A204.1 (cell line): Measurements from ENCODE around the gene NHEJ1.

Source experiments
- FAIRE-seq: peaks from 2 replicates; lab custom pipeline; 2012; peaks lifted over from hg19 to GRCh38; lab: Jason Lieb, UNC

The NHEJ1 gene

DNA sequence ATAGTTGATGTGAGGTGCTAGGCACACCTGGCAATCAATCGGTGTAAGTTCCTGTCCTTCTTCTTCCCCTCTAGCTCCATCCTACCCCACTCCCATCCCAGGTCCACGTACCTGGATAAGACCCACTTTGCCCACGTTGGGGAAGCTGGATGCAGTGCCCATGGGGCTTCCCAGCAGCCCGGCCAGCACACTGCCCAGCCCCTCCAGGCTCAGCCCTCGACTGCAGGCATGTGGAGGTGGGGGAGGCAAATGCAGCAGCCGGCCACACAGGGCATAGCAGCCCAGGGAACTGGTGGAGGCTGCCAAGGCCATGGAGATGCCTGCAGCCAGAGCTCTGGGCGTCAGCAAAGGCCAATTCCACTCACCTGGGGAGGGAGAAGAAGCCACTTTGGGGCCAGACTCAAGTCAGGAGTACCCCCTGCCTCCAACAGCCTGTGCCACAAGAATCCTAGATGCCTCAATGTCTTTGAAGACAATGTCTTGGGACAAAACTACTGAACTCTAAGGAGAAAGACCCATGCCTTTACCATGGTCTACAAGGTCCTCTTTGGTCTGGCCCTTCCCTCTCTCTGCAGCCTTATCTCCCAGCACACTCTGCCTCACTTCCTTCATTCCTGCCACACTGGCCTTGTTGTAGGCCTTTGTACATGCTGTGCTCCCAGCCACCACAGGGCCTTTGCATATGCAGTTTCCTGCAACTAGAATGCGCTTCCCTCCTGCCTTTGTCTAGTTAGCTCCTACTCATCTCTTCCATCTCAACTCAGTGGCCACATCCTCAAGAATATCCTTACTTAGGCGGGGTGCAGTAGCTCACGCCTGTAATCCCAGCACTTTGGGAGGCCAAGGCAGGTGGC, 4.7 kb upstream of the NHEJ1 start:
- no peak for FAIRE-seq

DNA sequence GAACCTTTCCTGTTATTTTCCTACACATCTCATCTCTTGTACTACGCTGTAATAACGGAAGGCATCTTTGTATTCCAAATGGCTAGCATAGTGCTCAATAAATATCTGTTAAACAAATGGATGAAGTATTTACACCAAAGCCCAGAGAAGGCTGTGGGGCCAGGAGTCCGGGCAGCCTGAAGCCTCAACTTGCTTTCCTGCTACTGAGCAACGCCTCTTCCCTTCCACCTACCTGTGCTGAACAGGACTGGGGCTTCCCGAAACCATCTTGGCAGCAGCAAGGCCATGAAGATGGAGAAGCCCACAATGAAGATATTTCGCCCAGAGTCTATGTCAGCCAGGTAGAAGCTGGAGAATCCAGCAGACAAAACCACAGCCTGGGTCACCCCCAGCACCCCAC, 2.5 kb upstream of the NHEJ1 start:
- FAIRE-seq: no peak

DNA sequence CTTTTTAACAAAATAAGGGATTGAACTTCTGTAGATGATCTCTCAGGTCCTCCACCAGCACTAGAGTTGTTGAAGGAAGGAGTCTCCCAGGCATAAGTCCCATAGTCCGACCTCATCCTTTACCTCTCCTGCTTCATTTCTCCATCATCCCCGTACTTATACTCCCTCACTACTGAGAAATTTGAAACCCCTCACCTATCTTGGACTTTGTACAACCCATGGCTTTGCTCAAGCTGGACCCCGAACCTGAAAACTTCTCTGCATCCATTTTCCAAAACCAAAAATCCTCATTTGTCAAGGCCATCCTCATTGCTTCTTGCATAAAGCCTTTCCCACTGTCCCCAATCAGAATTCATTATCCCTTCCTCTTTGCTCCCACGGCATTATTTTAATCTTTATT, 482 bp upstream of the NHEJ1 start:
- no peak for FAIRE-seq

DNA sequence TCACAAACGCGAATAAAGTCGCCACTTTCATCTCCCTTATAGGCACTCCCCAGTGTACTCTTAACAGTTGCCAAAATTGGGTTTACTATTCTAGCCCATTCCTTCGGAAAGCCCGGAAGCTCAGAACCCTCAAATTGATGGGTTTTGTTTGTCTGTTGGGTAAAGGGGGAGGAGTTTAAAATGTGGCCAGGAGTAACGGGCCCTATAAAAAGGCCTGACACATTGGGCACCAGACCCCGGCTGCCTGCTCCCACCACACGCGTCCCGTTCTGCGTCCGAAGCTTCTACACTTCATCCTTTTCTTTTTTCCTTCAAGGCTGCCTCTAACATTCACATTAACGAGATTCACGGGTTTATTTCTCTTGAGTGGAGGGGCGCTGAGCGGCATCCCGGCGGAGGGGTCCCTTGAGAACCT, 837 bp downstream of the NHEJ1 start:
- no peak for FAIRE-seq

DNA sequence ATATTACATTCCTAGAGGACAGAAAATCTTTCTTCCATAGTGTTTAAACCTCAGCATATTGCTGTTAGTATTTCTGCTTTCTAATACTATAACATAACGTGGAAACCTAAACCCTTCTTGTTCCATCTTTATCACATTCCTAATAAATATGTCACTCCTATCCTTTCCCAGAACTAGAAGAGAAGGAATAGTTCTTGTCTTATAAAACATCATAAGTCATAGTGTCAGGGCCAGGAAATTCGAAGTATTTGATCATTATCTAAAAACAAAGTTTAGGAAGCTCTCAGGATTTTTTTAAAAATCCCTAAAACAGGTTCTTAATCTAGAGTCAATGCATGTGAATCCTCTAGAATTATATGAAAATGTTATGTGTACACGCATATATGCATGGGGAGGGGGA, 2.0 kb downstream of the NHEJ1 start:
- FAIRE-seq: no peak

DNA sequence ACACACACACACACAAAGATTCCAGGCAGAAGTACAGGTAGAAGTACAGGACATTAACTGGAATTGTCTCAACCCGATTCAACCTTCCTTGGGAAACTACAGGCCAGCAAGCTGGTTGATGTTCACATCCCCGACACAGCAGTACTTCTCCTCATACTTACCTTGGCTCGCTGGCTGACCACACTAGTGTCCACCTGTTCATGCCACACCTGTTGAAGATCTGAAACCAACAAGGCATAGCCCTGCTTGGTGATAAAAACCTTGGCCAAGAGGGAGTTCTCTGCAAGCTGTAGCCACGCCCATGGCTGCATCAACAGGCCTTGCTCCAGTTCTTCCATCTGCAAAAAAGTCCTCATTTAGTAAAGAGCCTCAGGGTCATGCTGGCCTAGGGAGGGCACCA, 2.6 kb downstream of the NHEJ1 start:
- no peak for FAIRE-seq

DNA sequence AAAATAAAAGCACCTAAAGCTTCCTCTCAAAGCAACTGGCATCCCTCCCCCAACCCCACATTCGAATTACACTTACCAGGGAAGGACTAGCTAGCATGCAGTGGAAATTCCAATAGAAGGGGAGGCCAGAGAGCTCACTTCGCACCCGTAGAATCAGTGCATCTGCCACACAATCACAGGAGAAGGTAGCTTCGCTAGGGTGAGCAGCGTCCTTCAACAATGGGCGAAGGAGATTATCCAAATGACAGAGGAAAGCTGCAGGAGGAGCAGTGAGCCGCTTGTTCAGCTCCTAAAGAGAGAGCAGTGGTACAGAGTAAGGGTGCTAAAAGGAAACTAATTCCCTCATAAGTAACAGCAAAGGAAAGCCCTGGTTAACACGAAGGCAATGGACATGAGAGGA, 3.2 kb downstream of the NHEJ1 start:
- no peak for FAIRE-seq

DNA sequence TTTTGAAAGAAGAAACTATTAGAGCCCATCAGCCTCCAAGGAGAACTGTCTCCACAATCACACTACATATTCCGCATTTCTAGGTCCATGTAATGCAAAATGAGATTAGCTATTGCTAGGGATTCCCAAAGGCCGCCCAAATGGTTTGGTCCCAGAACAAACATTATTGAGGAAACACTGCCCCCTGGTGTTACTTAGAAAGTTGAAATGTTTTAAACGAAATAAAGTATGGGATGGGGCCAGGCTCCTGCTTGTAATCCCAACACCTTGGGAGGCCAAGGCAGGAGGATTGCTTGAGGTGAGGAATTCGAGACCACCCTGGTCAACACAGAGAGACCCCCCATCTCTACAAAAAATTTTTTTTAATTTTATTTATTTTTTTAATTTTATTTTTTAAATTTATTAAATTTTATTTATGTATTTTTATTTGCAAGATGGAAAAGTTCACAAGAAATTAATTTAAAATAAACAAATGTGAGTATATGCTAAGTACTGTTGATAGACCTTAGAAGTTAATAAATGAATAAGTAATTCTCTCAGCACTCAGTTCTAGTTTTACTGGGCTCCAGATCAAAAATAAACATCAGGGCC, 5.5 kb downstream of the NHEJ1 start:
- no peak for FAIRE-seq

DNA sequence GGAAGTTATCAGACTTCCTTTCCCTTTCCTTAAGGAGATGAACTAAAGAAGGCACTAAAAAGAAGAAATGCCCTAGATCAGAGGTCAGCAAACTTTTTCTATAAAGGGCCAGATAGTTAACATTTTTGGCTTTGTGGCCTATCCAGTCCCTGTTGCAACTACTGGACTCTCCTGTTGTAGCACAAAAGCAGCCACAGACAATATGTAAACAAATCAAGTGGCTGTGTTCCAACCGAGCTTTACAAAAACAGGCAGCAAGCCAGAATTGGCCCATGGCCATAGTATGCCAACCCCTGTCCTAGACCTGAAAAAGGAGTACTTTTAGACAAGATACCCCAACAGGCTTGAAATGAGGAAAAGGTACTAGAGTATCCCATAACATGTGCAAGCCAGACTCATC, 10.9 kb downstream of the NHEJ1 start:
- FAIRE-seq: no peak

DNA sequence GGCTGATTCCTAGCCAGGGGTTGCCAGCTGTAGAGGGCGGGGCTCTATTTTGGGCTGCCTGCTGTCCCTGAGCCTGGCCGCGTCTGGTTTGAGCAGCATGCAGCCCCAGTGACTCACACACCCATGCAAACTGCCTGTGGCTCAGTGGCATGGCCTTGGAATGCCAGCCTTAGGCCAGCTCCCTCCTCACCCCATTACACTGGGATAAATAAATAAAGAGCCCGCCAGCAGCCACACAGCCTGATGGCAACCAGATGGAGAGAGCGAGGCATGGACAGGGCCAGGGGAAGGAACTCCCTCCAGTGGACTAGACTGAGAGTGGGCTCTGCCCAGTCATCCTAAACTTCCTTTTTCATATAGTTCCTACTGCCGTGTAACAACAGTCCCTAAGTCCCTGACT, 18.3 kb downstream of the NHEJ1 start:
- no peak for FAIRE-seq

DNA sequence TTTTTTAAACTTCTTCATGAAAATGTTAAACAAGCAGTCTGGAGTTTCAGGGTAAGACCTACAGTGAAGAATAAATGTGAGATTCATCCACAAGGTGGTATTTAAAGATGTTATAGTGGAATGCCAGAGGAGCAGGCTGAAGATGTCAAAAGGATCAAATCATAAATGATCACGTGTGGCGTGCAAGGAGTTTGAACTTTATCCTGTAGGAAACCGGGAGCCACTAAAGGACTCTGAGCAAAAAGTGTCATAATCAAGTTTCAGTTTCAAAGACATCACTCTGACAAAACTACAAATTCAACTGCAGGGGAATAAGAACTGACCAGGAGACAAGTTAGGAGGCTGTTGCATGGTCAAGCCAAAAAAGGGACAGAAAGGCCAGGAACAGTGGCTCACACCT, 19.9 kb downstream of the NHEJ1 start:
- FAIRE-seq: no peak

DNA sequence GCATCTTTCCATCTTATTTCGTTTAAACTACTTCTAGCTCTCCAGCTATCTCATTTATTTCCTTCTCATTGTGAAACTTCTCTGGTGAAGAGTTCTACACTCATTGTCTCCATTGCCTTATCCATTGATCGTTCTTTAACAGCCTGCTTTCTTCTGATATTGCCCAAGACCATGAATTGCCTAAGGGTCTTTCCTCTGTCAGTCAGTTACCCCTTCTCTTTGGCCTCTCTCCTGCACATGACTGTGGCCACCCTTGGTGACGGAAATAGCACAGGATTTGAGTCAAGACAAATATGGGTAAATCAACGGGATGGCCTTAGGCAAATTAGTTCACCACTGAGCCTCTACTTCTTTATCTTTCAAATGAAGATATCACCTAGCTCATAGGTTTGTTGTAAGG, 26.6 kb downstream of the NHEJ1 start:
- FAIRE-seq: no peak

DNA sequence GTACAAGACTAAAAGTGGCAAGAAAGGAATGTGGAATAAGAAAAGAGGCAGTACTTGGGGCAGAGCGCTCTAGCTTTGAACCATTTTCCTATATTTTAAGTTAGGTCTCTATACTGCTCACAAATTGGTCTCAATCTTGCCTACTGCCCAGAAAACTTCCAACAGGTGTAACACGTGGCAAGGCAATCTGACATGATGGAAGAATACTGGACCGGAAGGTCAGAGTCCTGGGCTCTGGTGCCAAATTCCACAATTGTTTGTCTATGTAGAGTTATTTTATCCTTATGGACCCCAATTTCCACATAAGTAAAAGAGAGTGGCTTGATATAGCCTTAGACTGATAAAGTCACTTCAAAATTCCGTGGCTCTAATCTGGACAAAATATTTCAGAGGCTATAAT, 28.9 kb downstream of the NHEJ1 start:
- no peak for FAIRE-seq

DNA sequence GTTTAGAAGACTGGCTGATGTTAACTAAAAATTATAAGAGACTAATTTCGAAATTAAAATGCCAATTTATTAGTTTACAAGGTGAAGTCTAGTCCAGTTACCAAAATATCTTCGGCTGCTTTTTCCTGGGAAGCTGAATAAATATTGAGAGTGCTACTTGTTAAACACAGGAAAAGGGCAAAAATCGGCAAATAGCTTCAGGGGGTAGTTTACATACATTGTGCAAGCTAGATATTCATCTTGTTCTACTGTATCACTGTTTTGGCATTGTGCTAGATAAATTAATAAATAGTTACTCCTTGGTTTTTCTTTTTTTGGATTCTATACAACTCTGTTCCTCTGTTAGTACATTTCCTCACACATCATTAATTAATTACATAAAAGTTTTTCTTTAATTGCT, 29.3 kb downstream of the NHEJ1 start:
- no peak for FAIRE-seq

DNA sequence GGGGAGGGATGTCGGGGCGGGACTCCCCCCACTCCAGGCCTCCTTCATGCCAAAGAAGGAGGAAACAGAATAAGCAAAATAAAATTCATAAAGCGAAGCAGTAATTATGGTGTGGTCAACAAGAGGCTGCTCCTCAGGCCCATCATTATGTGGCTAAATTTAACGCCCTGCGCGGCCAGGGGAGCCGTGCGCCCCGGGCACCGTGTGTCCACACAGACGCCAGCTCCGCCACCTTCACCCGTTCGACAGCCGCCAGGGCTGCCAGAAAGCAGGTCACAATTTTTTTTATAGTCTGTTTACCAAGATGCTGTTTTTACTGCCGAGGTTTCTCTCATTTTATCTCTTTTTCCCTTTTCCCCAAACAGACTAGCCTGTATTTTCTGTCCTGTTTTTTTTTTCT, 31.0 kb downstream of the NHEJ1 start:
- no peak for FAIRE-seq

DNA sequence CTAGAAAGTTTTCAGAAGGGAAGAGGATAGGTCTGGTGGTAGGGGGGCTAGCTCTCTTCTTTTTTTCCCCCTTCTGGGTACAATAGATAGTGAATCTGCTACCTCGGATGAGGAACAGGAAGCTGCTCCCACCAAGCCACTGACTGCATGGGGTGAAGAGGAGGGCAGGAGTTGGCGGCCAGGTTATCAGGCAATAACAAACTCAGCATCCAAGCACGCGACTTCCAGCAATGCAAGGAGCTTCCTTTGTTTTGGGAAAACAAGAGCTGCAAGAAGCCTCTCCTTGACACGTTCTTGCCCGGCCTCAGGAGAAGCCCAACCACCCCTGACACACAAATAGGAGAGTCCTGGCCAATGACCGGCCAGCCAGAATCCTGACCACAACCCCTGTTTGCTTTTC, 32.2 kb downstream of the NHEJ1 start:
- FAIRE-seq: no peak

DNA sequence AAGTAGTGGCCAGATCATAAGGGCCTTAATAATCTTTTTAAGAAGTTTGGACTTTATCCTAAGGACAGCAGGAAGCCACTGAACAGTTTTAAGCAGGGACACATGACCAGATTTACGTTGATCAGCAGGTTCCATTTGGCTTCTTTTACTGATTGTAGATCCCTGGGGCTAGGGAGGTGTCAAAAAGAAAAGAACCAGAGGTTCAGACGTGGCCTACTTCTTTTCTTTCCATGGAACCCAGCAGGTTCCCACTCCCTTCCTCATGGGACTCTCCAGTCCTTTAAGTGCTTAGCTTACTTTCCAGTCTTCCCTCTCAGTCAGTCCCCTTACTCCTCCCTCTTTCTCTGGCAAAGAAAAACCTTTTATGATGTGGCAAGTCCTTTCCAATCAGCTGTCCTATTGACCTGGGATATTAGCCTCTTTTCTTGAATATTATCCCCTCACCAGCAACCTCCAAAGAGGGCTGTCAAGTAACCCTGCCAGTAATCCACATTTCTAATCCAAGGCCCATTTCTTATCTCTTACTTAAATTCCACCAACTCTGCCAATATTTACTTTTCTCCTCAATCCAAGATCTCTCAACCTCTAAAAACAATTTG, 33.5 kb downstream of the NHEJ1 start:
- no peak for FAIRE-seq

DNA sequence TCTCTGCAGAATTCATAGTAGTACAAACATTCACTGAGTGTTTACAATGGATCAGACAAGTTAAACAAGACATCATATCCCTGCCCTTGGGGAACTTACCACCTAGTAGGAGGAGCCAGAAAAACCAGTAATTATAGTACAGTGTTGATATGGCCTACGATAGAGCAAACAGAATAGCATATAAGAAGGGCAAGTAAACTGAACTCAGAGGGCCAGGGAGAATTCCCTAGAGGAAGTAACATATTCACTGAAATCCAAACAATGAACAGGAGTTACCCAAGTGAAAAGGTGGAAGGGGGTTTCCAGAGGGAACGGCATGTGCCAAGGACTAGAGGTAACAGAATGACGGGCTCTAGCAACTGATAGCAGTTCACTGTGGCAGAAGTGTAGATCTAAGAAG, 34.1 kb downstream of the NHEJ1 start:
- no peak for FAIRE-seq

DNA sequence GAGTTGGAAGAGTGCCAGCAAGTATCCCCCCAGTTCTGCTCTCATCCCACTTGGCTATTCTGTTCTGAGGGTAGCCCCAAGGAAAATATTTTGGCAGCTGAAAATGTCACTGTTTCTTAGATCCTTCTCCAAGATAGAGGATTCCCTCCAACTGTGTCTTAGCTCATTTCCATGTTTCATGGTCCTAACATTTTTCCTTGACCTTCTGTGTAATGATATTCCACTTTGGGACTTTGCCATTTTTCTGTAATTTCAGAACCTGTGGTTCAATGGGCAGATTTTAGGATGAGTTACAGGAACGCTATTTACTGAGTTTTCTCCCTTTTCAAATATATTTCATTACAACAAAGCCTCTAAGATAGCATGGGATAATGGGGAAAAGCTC, 34.7 kb downstream of the NHEJ1 start:
- FAIRE-seq: no peak

DNA sequence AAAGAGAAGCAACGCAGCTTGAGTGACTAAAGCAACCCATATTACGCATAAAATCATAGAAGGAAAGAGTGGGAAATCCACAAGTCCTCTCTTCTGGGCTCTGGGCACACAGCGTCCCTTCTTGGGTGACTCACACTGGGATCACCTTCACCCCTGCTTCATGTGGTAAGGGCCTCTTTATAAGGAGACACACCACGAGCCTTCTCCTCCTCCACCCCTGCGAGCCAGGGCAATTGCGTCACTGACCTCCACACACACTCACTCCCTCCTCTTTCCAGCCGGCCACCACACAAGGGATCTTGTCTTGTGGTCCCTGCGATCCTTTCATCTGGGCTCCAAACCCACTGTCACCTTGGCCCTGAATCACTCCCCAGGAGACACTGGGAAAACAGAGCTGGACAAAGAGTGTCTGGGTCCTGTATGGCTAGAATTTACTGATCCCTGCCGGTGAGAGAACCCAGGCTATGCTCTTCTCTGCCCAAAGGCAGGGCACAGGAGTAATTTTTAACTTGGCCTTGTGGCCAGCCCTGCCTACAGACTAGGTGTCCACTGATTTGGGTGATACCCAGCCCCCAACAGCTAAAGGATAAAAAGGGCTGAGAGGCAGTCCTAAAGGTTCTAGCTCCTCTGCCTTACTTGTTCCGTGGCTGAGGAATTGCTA, 35.3 kb downstream of the NHEJ1 start:
- FAIRE-seq: no peak

DNA sequence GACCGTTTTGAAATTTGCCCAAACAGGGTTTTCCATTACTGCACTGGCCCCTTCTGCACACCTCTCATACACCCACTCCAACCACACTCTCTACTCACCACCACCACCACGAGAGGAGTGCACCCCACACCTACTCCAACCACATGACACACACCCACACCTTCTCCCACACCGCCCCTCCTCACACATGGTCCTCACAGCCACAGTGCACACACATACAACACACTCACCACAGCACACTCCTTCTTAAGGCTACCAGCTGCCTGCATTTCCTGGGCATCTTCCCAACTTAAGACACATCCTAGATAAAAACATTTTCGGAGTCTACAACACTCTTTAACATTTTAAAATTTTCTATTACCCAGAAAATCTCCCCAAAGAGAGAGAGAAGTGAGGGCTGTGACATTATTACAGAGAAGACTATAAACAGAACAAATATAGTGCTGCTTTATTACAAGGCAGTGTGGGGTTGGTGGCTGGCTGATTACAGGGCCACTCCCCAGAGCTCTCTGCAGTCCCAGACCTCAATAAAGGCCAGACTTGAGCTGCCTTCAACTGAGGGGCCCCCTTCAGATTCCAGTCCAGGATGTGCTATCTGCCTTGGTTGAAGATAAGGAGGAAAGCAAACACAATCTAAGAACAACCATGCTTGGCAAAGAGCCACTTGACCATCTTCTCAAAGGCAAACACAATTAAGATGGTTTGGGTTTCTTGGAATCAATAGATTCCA, 36.1 kb downstream of the NHEJ1 start:
- FAIRE-seq: no peak

DNA sequence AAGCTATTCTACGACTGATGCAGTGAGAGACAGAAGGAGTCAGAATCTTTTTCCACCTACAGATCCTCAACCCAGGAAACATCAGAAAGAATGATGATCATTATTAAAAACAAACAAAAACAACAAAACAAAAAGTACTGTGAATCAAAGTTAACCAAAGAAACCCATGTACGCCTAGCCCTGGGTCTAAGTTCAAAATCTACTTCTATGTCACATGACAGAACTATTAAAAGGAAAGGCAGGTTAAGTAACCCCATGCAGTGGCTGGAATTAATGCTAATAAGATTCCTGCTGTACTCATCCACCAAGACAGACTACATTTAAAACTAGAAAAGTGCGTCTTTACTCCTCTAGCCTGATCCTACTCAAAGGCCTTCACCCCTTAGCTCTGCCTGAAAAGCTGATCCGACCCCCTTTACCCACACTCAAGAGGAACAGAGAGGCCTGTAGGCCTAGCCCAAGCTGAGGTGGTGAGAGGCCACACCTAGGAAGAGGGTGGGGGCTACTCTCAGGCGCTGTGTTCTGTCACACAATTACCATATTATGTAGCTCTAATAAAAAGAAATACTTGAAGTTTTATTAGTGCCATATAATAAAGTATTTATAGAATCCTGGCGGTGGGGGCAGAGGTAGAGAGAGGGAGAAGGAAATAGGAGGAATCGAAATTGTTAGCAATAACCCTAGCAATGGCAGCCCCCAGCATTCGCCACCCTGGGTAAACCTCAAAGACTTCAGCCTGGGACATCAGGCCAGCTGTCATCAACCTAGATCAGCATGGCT, 37.1 kb downstream of the NHEJ1 start:
- no peak for FAIRE-seq
